ENCODE results near the gene ELK4.

The ELK4 gene

DNA sequence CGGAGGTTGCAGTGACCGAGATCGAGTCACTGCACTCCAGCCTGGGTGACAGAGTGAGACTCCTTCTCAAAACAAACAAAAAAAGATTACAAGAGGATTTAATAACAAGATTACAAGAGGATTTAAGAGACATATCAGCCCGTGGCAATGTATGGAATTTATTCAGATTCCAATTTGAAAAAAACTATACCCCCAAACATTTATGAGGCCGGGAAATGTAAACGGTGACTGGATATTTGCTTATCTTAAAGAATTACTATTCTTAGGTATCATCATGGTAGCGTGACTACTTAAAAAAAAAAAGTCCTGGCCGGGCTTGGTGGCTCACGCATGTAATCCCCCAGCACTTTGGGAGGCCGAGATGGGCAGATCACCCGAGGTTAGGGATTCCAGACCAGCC is 21.2 kb upstream of the ELK4 start:
- DNase-seq: no peak
- Histone ChIP-seq H3K4me3 (no peak overlapping the region), H3K4me1 (no peaks in the 10 kb centered on the region), H3K9me3 (no peaks in the 10 kb centered on the region), H3K36me3 (no peaks in the 10 kb centered on the region), H3K27me3 (no peaks in the 10 kb centered on the region), H3K27ac (no peak overlapping the region)
- TF ChIP-seq CTCF (IDR thresholded peaks at IDR 0.05): no peak
- intact Hi-C loops (cut with DNase I; ENCODE audit: low total_unique reads): no loop called here

DNA sequence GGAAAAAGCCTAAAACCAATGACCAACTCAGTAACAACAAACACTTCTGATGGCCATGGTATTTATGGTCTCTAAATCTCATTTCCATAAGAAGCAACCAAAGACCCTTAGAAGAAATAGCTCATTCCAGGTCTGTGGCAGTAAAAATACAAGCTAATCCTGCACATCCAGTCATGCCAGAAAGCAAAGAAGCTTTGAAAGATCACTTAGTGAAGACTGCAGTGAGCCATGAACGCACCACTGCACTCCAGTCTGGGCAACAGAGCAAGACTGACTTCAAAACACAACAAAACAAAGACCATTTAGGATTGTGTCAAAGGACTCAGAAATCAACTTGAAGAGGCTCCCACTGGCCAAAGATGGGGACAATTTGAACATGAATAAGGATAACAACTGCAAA is 18.4 kb upstream of the ELK4 start:
- no peaks in the 10 kb centered on the region for H3K9me3 ChIP-seq
- H3K4me3 ChIP-seq: no peak overlapping the region
- intact Hi-C loops (cut with DNase I; ENCODE audit: low total_unique reads): no loop called here
- no peak for TF ChIP-seq CTCF (IDR thresholded peaks at IDR 0.05)
- H3K4me1 ChIP-seq: no peaks in the 10 kb centered on the region
- peaks cover 0 to 2% of the 10 kb centered on the region in 2 donors for H3K27me3 ChIP-seq
- H3K36me3 ChIP-seq: no peaks in the 10 kb centered on the region
- H3K27ac ChIP-seq: no peak overlapping the region
- no peak for DNase-seq

GRCh38 chr1:205645519-205645918 is 13.7 kb upstream of the ELK4 start:
- Histone ChIP-seq H3K36me3 (no peaks in the 10 kb centered on the region), H3K27ac (no peak overlapping the region), H3K4me3 (no peak overlapping the region), H3K27me3 (peaks cover 0 to 2% of the 10 kb centered on the region in 2 donors), H3K9me3 (no peaks in the 10 kb centered on the region), H3K4me1 (no peaks in the 10 kb centered on the region)
- intact Hi-C loops (cut with DNase I; ENCODE audit: low total_unique reads): no loop called here
- no peak for DNase-seq
- TF ChIP-seq CTCF (IDR thresholded peaks at IDR 0.05): no peak

DNA sequence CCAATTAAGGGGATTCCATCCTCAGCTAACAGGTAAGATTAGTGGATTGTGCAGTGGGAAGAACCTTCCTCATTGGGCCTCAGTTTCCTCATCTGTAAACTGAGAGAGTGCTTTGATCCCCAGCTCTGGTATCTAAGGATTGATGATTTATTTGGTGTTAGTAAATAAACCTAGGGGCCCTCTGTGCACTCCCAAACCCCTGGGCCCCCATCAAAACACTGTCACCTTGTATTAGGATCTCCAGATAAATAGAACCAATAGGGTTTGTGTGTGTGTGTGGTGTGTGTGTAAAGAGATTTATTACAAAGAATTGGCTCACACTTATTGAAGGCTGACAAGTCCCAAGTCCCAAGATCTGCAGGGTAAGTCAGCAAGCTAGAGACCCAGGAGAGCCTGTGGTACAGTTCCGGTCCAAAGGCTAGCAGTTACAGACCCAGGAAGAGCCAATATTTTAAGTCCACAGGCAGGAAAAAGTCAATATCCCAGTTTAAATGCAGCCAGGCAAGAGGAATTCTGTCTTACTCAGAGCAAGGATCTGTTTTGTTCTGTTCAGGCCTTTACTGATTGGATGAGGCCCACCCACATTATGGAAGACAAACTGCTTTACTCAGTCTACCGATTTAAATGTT is 11.0 kb upstream of the ELK4 start:
- DNase-seq: no peak
- intact Hi-C loops (cut with DNase I; ENCODE audit: low total_unique reads): no loop called here
- Histone ChIP-seq H3K9me3 (no peaks in the 10 kb centered on the region), H3K4me1 (peaks cover 0 to 4% (median under 1%) of the 10 kb centered on the region in 4 donors), H3K27me3 (peaks cover 0 to 2% of the 10 kb centered on the region in 2 donors), H3K27ac (no peak overlapping the region), H3K4me3 (no peak overlapping the region), H3K36me3 (no peaks in the 10 kb centered on the region)
- TF ChIP-seq CTCF (IDR thresholded peaks at IDR 0.05): no peak

DNA sequence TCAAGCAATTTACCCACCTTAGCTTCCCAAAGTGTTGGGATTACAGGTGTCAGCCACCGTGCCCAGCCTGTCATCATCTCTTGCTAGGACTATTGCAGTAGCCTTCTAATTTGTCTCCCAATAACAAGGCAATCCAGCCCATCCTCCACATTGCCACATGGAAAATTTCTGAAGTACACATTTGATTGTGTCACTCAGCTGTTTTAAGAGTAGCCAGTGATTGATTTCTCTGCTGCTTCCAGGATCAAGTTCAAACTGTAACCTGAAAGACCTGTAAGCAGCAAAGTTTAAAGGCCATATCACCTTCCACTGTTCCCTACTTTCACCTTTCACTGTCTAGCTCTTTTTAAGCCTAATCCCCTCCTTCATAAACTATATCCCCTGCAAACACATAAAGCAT is 7.8 kb upstream of the ELK4 start:
- Histone ChIP-seq H3K27me3 (no peaks in the 10 kb centered on the region), H3K4me1 (peaks cover 0 to 19% (median 13%) of the 10 kb centered on the region in 4 donors), H3K4me3 (no peak overlapping the region), H3K27ac (no peak overlapping the region), H3K36me3 (no peaks in the 10 kb centered on the region), H3K9me3 (no peaks in the 10 kb centered on the region)
- no peak for DNase-seq
- intact Hi-C loops (cut with DNase I; ENCODE audit: low total_unique reads): no loop called here
- no peak for TF ChIP-seq CTCF (IDR thresholded peaks at IDR 0.05)
